Endodermal cell (in vitro differentiated cells): ENCODE data around the gene PRR35. TPM values are rescaled to one million over a fixed set of nuclear protein-coding genes. Genes with fewer than 3 reads are reported as not detected.

ENCODE experiments used
- DNase-seq: peaks from one replicate; pipeline ENCODE4 v3.0.0-alpha.2; 2017
- H3K27ac ChIP-seq: 2 replicates; pipeline ENCODE4 v1.5.1; 2013; ENCODE audit warnings: mild to moderate bottlenecking, low read depth, low read length, moderate library complexity
- H3K27me3 ChIP-seq: 2 replicates; pipeline ENCODE4 v1.6.1; 2013; ENCODE audit warnings: mild to moderate bottlenecking, low read length, moderate library complexity; ENCODE audit not compliant: insufficient read depth, control insufficient read depth, poor library complexity, severe bottlenecking
- H3K36me3 ChIP-seq: 2 replicates; pipeline ENCODE4 v1.7.0; 2013; ENCODE audit warnings: mild to moderate bottlenecking, low read length, moderate library complexity; ENCODE audit not compliant: control insufficient read depth, insufficient read depth
- H3K4me1 ChIP-seq: one replicate; pipeline ENCODE4 v1.7.0; 2013; ENCODE audit warnings: low read length; ENCODE audit not compliant: control insufficient read depth, insufficient read depth
- H3K4me3 ChIP-seq: 2 replicates; pipeline ENCODE4 v1.5.1; 2013; ENCODE audit warnings: mild to moderate bottlenecking, low read length, moderate library complexity
- H3K9ac ChIP-seq: 2 replicates; pipeline ENCODE4 v1.6.1; 2013; ENCODE audit warnings: mild to moderate bottlenecking, low read length, moderate library complexity; ENCODE audit not compliant: poor library complexity, severe bottlenecking; ENCODE audit errors: extremely low read depth
- H3K9me3 ChIP-seq: 2 replicates; pipeline ENCODE4 v1.6.1; 2013; ENCODE audit warnings: mild to moderate bottlenecking, low read length, moderate library complexity; ENCODE audit not compliant: control insufficient read depth
- H3K27ac Mint-ChIP-seq: 2 replicates; pipeline ENCODE4 v1.8.0; 2020; ENCODE audit warnings: mixed read lengths
- H3K27me3 Mint-ChIP-seq: 2 replicates; pipeline ENCODE4 v1.8.0; 2021; ENCODE audit warnings: mild to moderate bottlenecking, mixed read lengths; ENCODE audit not compliant: insufficient read depth
- H3K36me3 Mint-ChIP-seq: 2 replicates; pipeline ENCODE4 v1.8.0; 2020; ENCODE audit warnings: low read depth, mixed read lengths
- H3K4me1 Mint-ChIP-seq: 2 replicates; pipeline ENCODE4 v1.8.0; 2020; ENCODE audit warnings: mixed read lengths
- H3K4me3 Mint-ChIP-seq: 2 replicates; pipeline ENCODE4 v1.8.0; 2020; ENCODE audit warnings: mild to moderate bottlenecking, moderate library complexity, mixed read lengths
- H3K9me3 Mint-ChIP-seq: 2 replicates; pipeline ENCODE4 v1.8.0; 2020; ENCODE audit warnings: mild to moderate bottlenecking, mixed read lengths
- CTCF ChIP-seq: fragments of 200-600 bp; sonication (generic); conservative IDR thresholded peaks from 2 replicates; pipeline ENCODE4 v1.5.0; 2021; ENCODE audit warnings: antibody characterized with exemption, mild to moderate bottlenecking
- WGBS, 2 experiments: methylation state at CpG; one replicate each; pipeline versions ENCODE4 v1.1.5 to v1.1.7; 2013; ENCODE audit warnings: missing lambda C conversion rate in 2 of 2, mixed read lengths in 1 of 2; ENCODE audit not compliant: insufficient coverage in 1 of 2, insufficient read length in 1 of 2; 5-methylcytosine and 5-hydroxymethylcytosine counted together
- total RNA-seq, 2 donors: library from RNA; stranded (reverse); fragmentation: NEBNext Ultra II Directional in 1 of 2; extraction: Animal tissue kit (Norgen Biotek cat#: 25700) in 1 of 2; gene quantifications; 2 replicates in 1 of 2; 3 replicates in 1 of 2; pipeline ENCODE4 v1.2.1, GENCODE V29; 2021

The PRR35 gene
- total RNA-seq, 2 donors from 2014 or later = 0.29 to 0.62 TPM

GRCh38 chr16:590815-591200 lies 30.6 kb downstream of the PRR35 start:
- DNase-seq = no peak
- Mint-ChIP-seq H3K36me3 (peaks cover 8% of the 10 kb centered on the region), H3K9me3 (no peaks in the 10 kb centered on the region), H3K4me1 (peaks cover 10% of the 10 kb centered on the region), H3K27me3 (peaks cover 31% of the 10 kb centered on the region), H3K27ac (peak overlapping the region; percentile 40), H3K4me3 (peak overlapping the region; percentile 89)
- Histone ChIP-seq H3K9ac (peak overlapping the region; percentile 53), H3K27me3 (peaks cover 16% of the 10 kb centered on the region), H3K9me3 (no peaks in the 10 kb centered on the region), H3K4me3 (peak overlapping the region; percentile 87), H3K36me3 (no peaks in the 10 kb centered on the region), H3K4me1 (no peaks in the 10 kb centered on the region), H3K27ac (no peak overlapping the region)
- no peak for TF ChIP-seq CTCF
- 78 to 79% methylated on average over 5 to 10 of the region's 10 CpGs for WGBS, 2 experiments

- Mint-ChIP-seq H3K36me3 (peaks cover 11% of the 10 kb centered on the region), H3K4me1 (peaks cover 10% of the 10 kb centered on the region), H3K27ac (peak overlapping the region; percentile 40), H3K4me3 (peak overlapping the region; percentile 89), H3K9me3 (no peaks in the 10 kb centered on the region), H3K27me3 (peaks cover 26% of the 10 kb centered on the region)
- H3K4me3 ChIP-seq = peak overlapping the region; percentile 87
- no peak overlapping the region for H3K27ac ChIP-seq
- H3K9me3 ChIP-seq = no peaks in the 10 kb centered on the region
- DNase-seq = no peak
- H3K9ac ChIP-seq = no peak overlapping the region
- H3K4me1 ChIP-seq = no peaks in the 10 kb centered on the region
- no peaks in the 10 kb centered on the region for H3K36me3 ChIP-seq
- H3K27me3 ChIP-seq = peaks cover 12% of the 10 kb centered on the region
- no peak for TF ChIP-seq CTCF
- WGBS, 2 experiments = 80 to 93% methylated on average over 3 to 8 of the region's 8 CpGs
Observed at GRCh38 chr16:591231-591630, 31.0 kb downstream of the PRR35 start.

GRCh38 chr16:591892-592517 lies 31.8 kb downstream of the PRR35 start:
- Histone ChIP-seq H3K4me1 (no peaks in the 10 kb centered on the region), H3K4me3 (no peak overlapping the region), H3K9ac (no peak overlapping the region), H3K27me3 (peaks cover 9% of the 10 kb centered on the region), H3K36me3 (no peaks in the 10 kb centered on the region), H3K9me3 (no peaks in the 10 kb centered on the region), H3K27ac (no peak overlapping the region)
- Mint-ChIP-seq H3K4me1 (peaks cover 10% of the 10 kb centered on the region), H3K9me3 (no peaks in the 10 kb centered on the region), H3K36me3 (peaks cover 18% of the 10 kb centered on the region), H3K27me3 (peaks cover 19% of the 10 kb centered on the region), H3K4me3 (no peak overlapping the region), H3K27ac (no peak overlapping the region)
- no peak for TF ChIP-seq CTCF
- DNase-seq = no peak
- 93 to 97% methylated on average over 12 to 15 of the region's 15 CpGs for WGBS, 2 experiments
